GM19324 (cell line): ENCODE data around the gene KLF4.
A peak's percentile ranks its signal among the peaks of the same experiment; 100 is the strongest.

Experiments
- ATAC-seq: cut with Tn5 transposase; IDR thresholded peaks from one replicate; pipeline ENCODE4 v1.9.1; 2021; ENCODE audit warnings: mild to moderate bottlenecking, moderate library complexity; ENCODE audit not compliant: unreplicated experiment, low FRiP score

The KLF4 gene

GRCh38 chr9:107488375-107489143, 1.0 kb downstream of the KLF4 start:
- ATAC-seq, result no peak

DNA sequence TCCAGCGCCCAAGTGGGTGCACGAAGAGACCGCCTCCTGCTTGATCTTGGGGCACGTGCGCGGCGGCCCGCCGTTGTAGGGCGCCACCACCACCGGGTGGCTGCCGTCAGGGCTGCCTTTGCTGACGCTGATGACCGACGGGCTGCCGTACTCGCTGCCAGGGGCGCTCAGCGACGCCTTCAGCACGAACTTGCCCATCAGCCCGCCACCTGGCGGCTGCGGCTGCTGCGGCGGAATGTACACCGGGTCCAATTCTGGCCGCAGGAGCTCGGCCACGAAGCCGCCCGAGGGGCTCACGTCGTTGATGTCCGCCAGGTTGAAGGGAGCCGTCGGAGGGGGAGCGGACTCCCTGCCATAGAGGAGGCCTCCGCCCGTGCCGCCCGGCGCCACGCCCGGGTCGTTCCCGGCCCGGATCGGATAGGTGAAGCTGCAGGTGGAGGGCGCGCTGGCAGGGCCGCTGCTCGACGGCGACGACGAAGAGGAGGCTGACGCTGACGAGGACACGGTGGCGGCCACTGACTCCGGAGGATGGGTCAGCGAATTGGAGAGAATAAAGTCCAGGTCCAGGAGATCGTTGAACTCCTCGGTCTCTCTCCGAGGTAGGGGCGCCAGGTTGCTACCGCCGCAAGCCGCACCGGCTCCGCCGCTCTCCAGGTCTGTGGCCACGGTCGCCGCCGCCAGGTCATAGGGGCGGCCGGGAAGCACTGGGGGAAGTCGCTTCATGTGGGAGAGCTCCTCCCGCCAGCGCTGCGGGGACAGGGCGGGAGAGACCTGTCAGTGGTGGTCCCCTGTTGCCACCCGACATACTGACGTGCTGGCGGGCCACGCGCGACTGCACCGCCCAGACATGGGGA, 1.8 kb downstream of the KLF4 start:
- ATAC-seq, result no peak

GRCh38 chr9:107486674-107487520, 2.7 kb downstream of the KLF4 start:
- no peak for ATAC-seq

DNA sequence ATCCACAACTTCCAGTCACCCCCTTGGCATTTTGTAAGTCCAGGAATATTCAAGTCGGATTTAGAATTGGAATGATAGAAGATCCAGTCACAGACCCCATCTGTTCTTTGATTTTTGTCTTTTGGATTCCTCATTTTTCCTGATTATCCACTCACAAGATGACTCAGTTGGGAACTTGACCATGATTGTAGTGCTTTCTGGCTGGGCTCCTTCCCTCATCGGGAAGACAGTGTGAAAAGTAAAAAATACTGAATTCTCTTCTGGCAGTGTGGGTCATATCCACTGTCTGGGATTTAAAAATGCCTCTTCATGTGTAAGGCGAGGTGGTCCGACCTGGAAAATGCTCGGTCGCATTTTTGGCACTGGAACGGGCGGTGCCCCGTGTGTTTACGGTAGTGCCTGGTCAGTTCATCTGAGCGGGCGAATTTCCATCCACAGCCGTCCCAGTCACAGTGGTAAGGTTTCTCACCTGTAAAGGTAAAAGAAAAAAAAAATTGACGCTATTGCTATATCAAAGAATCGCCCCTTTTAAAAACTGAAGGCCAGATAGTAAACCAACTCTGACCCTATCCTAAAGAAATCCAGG, 4.0 kb downstream of the KLF4 start:
- no peak for ATAC-seq

DNA sequence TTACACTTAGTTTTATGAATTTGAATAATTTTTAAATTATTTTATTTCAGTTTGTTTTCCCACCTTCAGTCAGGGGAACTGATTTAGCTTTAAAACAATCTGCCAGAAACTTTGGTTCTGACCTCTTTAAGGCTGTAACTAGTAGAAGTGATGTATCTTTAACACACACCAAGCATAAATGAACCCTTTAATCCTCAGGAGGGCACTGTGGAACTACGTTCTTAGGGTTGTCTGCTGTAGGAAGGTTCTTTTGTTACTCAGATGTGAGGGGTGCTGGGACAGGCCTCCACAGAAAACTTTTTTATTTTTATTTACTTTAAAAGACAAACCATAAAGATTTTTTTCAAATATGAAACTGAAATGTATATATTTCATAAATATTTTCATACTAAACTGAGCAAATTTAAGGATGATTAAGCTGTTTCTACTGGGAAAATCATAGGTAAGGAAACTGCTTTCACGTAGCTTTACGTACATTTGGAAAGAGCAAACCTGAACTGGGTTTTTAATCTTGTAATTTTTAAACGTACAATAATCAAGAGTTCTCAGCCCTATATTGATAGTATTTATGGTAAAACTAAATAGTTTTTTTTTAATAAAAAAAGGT, 5.3 kb downstream of the KLF4 start:
- ATAC-seq, result no peak

GRCh38 chr9:107483666-107484065, 5.9 kb downstream of the KLF4 start:
- ATAC-seq, result no peak

GRCh38 chr9:107481035-107481434, 8.5 kb downstream of the KLF4 start:
- no peak for ATAC-seq

GRCh38 chr9:107480386-107480789, 9.2 kb downstream of the KLF4 start:
- ATAC-seq, result no peak

- no peak for ATAC-seq
These were observed 10.8 kb downstream of the KLF4 start for GRCh38 chr9:107478805-107479204.

DNA sequence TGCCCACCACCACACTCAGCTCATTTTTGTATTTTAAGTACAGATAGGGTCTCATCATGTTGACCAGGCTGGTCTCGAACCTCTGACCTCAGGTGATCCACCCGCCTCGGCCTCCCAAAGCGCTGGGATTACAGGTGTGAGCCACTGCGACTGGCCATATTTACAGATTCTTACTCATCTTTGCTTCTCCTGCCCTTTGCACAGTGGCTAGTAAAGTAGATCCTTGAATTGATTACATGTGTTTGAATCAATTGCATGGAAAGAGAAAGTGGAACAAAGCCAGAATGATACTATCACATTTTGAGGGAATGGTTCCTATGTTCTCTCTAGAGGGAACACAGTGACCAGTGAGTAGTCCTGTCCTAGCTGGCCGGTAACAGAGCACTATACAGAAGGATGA, 15.4 kb downstream of the KLF4 start:
- ATAC-seq, result no peak

GRCh38 chr9:107472581-107473340, 16.8 kb downstream of the KLF4 start:
- ATAC-seq, result no peak

GRCh38 chr9:107471552-107471951, 18.0 kb downstream of the KLF4 start:
- ATAC-seq, result no peak

GRCh38 chr9:107467416-107467815, 22.2 kb downstream of the KLF4 start:
- no peak for ATAC-seq

DNA sequence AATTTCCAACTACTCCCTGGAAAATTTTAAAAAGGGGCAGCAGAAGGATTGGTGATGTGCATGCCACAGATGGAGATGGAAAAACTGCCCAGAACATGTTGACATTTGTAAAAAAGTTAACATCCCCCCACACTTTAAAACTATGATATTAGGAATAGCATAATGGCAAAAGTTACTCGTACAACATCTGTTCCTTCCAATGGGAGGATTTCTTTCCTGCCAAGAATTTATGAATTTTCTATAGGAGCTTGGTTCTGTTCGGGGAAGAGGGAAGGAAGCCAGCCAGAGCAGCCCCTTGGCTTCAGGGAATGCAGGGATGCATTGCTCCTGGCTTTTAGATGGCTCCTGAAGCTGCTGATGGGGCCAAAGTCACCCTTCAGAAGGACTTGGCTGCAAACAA, 22.7 kb downstream of the KLF4 start:
- ATAC-seq, result no peak

DNA sequence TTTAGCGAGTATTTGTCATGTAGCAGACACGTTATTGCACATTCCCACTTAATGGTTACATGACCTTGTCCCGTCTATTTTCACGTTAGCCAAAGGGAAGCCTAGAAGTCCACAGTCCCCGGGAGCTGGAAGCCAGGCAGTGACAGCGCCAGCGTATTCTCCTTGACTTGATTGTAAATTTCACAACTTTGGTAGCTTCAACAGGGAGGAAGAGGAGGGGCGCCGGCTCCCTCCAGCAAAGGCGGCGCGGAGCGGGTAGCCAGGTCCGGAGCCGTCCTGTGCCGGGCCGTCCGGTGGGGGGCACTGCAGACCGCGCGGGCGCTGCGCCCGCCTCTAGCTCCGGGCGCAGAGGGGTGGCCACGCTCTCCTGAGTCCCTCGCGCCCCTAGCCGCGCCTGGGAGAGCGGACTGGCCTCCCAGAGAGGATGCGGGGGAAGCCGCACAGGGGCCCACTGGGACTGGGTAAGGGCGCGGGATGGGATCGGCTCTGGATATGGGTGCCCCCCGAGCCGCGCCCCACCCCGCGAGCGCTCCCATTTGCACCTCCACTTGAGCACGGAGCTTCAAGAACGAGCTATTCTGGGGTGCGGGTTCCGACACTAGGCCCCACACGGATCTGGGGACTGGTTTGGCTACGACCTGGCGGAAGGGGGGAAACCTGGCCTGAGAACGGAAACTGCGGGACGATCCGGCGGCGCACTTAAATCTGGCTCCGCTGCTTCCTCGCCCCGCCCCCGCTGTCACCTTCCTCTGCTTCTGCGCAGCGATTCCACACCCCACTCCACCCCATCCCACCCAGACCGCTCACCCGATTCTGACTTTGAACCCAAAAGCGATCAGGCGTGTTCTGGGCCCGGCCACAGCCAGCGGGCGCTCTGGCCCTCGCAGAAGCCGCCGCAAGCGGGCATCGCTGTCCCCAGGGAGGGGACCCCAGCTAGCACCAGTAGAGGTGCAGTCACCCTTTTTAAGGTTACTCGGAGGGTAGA, 23.8 kb downstream of the KLF4 start:
- ATAC-seq, result peak; percentile 63

DNA sequence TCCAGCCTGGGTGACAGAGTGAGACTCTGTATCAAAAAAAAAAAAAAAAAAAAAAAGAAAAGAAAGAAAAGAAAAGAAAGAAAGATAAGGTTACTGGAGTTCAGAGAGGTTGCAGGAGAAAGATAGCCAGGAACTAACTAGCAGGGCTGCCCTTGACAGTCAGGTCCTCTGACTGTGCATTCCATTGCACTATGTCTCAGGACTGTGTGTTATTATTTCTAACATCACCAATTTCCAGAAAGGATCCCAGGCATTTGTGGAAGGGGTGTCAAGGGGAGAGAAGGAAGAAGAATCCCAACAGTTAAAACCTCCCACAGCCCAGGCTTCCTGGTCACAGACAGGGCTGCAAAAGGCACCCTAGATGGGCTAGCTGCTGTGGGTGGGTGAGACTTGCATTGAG, 25.1 kb downstream of the KLF4 start:
- ATAC-seq, result no peak

GRCh38 chr9:107462691-107463090, 26.9 kb downstream of the KLF4 start:
- no peak for ATAC-seq
